ENCODE data around the gene DISP2.

DISP2 gene

DNA sequence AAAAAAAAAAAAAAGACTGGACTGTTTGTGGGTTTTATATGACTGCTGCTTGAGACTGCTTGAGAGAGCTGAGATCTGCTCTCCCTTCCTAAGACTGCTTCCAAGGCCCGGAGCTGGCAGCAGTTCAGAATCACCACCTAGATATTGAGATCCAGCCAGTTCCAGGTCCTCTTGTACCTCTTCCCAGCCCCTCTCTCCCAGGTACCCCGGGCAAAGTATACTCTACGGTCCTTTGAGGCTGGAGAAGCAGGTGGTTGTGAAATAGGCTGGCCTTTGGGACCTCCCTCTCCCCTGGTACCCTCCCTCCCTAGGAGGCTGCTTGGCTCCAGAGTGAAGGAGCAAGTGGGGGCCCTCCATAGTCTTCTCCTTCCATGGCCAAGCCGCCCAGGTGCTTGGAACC lies 70.2 kb downstream of the DISP2 start:
- DNase-seq = no peak

Measured in activated CD4-positive, alpha-beta T cell treated with anti-CD3 and anti-CD28 coated beads for 4 hours (primary cell).